ENCODE results near the gene STEAP1. TPM values are rescaled to one million over a fixed set of nuclear protein-coding genes. Genes with fewer than 3 reads are reported as not detected.
"Not testable (repeated sequence)": the region's sequence is repeated elsewhere in the genome, so short reads cannot be mapped to it uniquely, and the experiment has no call there.

STEAP1 gene
- total and polyA plus RNA-seq, 9 of the 15 experiments (the other 6 are each of a cell fraction or from before 2014, with no cell fraction given), result 2.7 to 6.8 (median 5.1) TPM

DNA sequence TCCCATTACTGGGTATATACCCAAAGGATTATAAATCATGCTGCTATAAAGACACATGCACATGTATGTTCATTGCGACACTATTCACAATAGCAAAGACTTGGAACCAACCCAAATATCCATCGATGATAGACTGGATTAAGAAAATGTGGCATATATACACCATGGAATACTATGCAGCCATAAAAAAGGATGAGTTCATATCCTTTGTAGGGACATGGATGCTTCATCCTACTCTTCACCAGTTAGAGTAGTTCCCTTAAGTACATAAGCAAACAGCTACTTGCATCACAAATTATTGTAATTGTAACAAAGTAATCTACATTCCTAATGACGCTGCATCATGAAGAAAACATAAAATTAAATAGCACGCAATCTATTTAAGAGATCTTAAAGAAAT, 32.0 kb downstream of the STEAP1 start:
- FAIRE-seq; CTCF ChIA-PET (ENCODE audit: low intra/inter-chr PET ratio); H3K79me2 ChIP-seq (ENCODE audit: control insufficient read depth, insufficient read depth, low read length); H3K4me2 ChIP-seq (ENCODE audit: insufficient read depth, low read length); H3K36me3 ChIP-seq (ENCODE audit: control insufficient read depth, insufficient read depth, low read length); intact Hi-C loops (cut with micrococcal nuclease); H3K9me3 ChIP-seq (replicated peaks; ENCODE audit: control insufficient read depth, insufficient read depth, low read depth, low read length); H2AFZ ChIP-seq (ENCODE audit: low read depth, low read length); H3K4me1 ChIP-seq (replicated peaks in 1 of 2; ENCODE audit: control insufficient read depth in 2 of 2, insufficient read depth in 2 of 2, low read length in 2 of 2); H3K9ac ChIP-seq (ENCODE audit: insufficient read depth in 1 of 2, low read depth in 2 of 2, low read length in 2 of 2); H3K4me3 ChIP-seq; DNase-seq (ENCODE audit: extremely low read depth in 1 of 4, low spot score in 3 of 4); in situ Hi-C loops (cut with MboI); H3K9me1 ChIP-seq (ENCODE audit: control insufficient read depth, insufficient read depth, low read length); H3K27me3 ChIP-seq (ENCODE audit: control insufficient read depth in 2 of 2, insufficient read depth in 2 of 2, low read length in 2 of 2); ATAC-seq; H3K27ac ChIP-seq (ENCODE audit: extremely low read depth, low read depth, low read length); H4K20me1 ChIP-seq (replicated peaks; ENCODE audit: control insufficient read depth, insufficient read depth, low read length); BruUV-seq (replicated peaks): not testable (repeated sequence)
- POLR2A ChIA-PET, result interaction anchor here (1.0 kb wide), 1 partner anchor 10 kb away, joined by 3 read pairs; no protein-coding TSS in a partner anchor
- WGBS (ENCODE audit: insufficient coverage, low coverage, missing lambda C conversion rate), result 0% methylated on average over 3 of the region's 4 CpGs
- TF ChIP-seq ZNF146 (CRISPR knock-in tag; IDR thresholded peaks at IDR 0.05; ENCODE audit: unreplicated experiment), result peak; percentile 70

DNA sequence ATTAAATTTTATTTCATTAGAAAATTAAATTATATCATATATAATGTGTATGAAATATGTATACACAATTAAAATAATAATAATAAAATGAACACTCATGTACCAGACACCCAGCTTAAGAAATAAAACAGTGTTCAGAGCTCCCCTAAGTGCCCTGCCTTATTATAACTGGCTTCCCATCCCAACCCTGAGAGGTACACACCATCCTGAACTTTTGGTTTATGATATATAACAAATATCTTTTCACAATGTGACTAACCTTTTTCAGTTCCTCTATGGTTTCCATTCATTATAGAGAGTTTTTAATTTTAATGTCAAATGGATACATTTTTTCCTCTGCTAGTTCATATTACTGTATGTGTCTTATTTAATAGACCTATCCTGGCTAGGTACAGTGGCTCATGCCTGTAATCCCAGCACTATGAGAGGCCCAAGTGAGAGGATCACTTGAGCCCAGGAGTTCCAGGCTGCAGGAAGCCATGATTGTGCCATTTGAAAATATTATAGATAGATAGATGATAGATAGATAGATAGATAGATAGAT, 33.3 kb downstream of the STEAP1 start:
- H3K9me3 ChIP-seq (replicated peaks; ENCODE audit: control insufficient read depth, insufficient read depth, low read depth, low read length), result no peaks in the 10 kb centered on the region
- DNase-seq (ENCODE audit: extremely low read depth in 1 of 4, low spot score in 3 of 4), result no peak
- in situ Hi-C loops (cut with MboI), result no loop called here
- no peaks in the 10 kb centered on the region for H3K4me1 ChIP-seq (replicated peaks in 1 of 2; ENCODE audit: control insufficient read depth in 2 of 2, insufficient read depth in 2 of 2, low read length in 2 of 2)
- ATAC-seq, result no peak
- no peaks in the 10 kb centered on the region for H4K20me1 ChIP-seq (replicated peaks; ENCODE audit: control insufficient read depth, insufficient read depth, low read length)
- intact Hi-C loops (cut with micrococcal nuclease), result no loop called here
- H3K36me3 ChIP-seq (ENCODE audit: control insufficient read depth, insufficient read depth, low read length), result no peaks in the 10 kb centered on the region
- no peaks in the 10 kb centered on the region for H3K79me2 ChIP-seq (ENCODE audit: control insufficient read depth, insufficient read depth, low read length)
- H3K4me3 ChIP-seq, result no peak overlapping the region
- H3K27me3 ChIP-seq (ENCODE audit: control insufficient read depth in 2 of 2, insufficient read depth in 2 of 2, low read length in 2 of 2), result no peaks in the 10 kb centered on the region
- TF ChIP-seq MAFK (IDR thresholded peaks at IDR 0.05; ENCODE audit: low read length) (no peak), DACH1 (IDR thresholded peaks at IDR 0.05; ENCODE audit: partially characterized antibody) (peak; percentile 62)
- no peaks in the 10 kb centered on the region for H3K9me1 ChIP-seq (ENCODE audit: control insufficient read depth, insufficient read depth, low read length)
- no peak for FAIRE-seq
- no peak overlapping the region for H3K4me2 ChIP-seq (ENCODE audit: insufficient read depth, low read length)
- CTCF ChIA-PET (ENCODE audit: low intra/inter-chr PET ratio), result no interaction called here
- no peak overlapping the region for H2AFZ ChIP-seq (ENCODE audit: low read depth, low read length)
- H3K27ac ChIP-seq (ENCODE audit: extremely low read depth, low read depth, low read length), result no peak overlapping the region
- no TSS peak for BruUV-seq (replicated peaks)
- no peak overlapping the region for H3K9ac ChIP-seq (ENCODE audit: insufficient read depth in 1 of 2, low read depth in 2 of 2, low read length in 2 of 2)
- POLR2A ChIA-PET, result no interaction called here
